ENCODE measurements around the gene FSTL4. TPM values are rescaled to one million over a fixed set of nuclear protein-coding genes. Genes with fewer than 3 reads are reported as not detected.

Gene FSTL4
- total RNA-seq, 1 experiment from 2014 or later: 0.40 TPM

- no peak for DNase-seq (ENCODE audit: low read depth)
These were observed 1.6 kb downstream of the FSTL4 start for GRCh38 chr5:133610489-133611356.

GRCh38 chr5:133607451-133607850 lies 4.9 kb downstream of the FSTL4 start:
- DNase-seq (ENCODE audit: low read depth): no peak

- no peak for DNase-seq (ENCODE audit: low read depth)
These were observed 5.5 kb downstream of the FSTL4 start for GRCh38 chr5:133606835-133607234.

- no peak for DNase-seq (ENCODE audit: low read depth)
These were observed 7.0 kb downstream of the FSTL4 start for GRCh38 chr5:133605323-133605722.

GRCh38 chr5:133603711-133604110 lies 8.6 kb downstream of the FSTL4 start:
- DNase-seq (ENCODE audit: low read depth): no peak

- DNase-seq (ENCODE audit: low read depth): no peak
These were observed 9.4 kb downstream of the FSTL4 start for GRCh38 chr5:133602835-133603380.

GRCh38 chr5:133599600-133599999 lies 12.7 kb downstream of the FSTL4 start:
- DNase-seq (ENCODE audit: low read depth): no peak

- DNase-seq (ENCODE audit: low read depth): no peak
These were observed 13.3 kb downstream of the FSTL4 start for GRCh38 chr5:133599044-133599443.

- no peak for DNase-seq (ENCODE audit: low read depth)
These were observed 16.3 kb downstream of the FSTL4 start for GRCh38 chr5:133596049-133596448.

GRCh38 chr5:133595465-133595864 lies 16.9 kb downstream of the FSTL4 start:
- DNase-seq (ENCODE audit: low read depth): no peak

- DNase-seq (ENCODE audit: low read depth): no peak
These were observed 23.1 kb downstream of the FSTL4 start for GRCh38 chr5:133589286-133589685.

- no peak for DNase-seq (ENCODE audit: low read depth)
These were observed 29.4 kb downstream of the FSTL4 start for GRCh38 chr5:133582971-133583370.

GRCh38 chr5:133581918-133582317 lies 30.4 kb downstream of the FSTL4 start:
- no peak for DNase-seq (ENCODE audit: low read depth)

GRCh38 chr5:133581348-133581747 lies 31.0 kb downstream of the FSTL4 start:
- DNase-seq (ENCODE audit: low read depth): no peak

- DNase-seq (ENCODE audit: low read depth): no peak
These were observed 31.7 kb downstream of the FSTL4 start for GRCh38 chr5:133580618-133581017.

- no peak for DNase-seq (ENCODE audit: low read depth)
These were observed 32.6 kb downstream of the FSTL4 start for GRCh38 chr5:133579766-133580165.

- DNase-seq (ENCODE audit: low read depth): peak; percentile 4
These were observed 43.0 kb downstream of the FSTL4 start for GRCh38 chr5:133569347-133569746.

- DNase-seq (ENCODE audit: low read depth): peak; percentile 5
These were observed 46.3 kb downstream of the FSTL4 start for GRCh38 chr5:133565993-133566392.

GRCh38 chr5:133564921-133565565 lies 47.3 kb downstream of the FSTL4 start:
- DNase-seq (ENCODE audit: low read depth): no peak

GRCh38 chr5:133562554-133562953 lies 49.8 kb downstream of the FSTL4 start:
- DNase-seq (ENCODE audit: low read depth): no peak

GRCh38 chr5:133559960-133560359 lies 52.4 kb downstream of the FSTL4 start:
- no peak for DNase-seq (ENCODE audit: low read depth)

- no peak for DNase-seq (ENCODE audit: low read depth)
These were observed 55.8 kb downstream of the FSTL4 start for GRCh38 chr5:133556551-133556950.

GRCh38 chr5:133554279-133554678 lies 58.1 kb downstream of the FSTL4 start:
- no peak for DNase-seq (ENCODE audit: low read depth)

Data from LHCN-M2 (cell line).